GM04504 (cell line): Measurements from ENCODE around the gene DCP1A.
"Not testable (repeated sequence)": the region's sequence is repeated elsewhere in the genome, so short reads cannot be mapped to it uniquely, and the experiment has no call there.

Experiments used
- DNase-seq: peaks from one replicate; pipeline ENCODE4 v3.0.0-alpha.2; 2012; ENCODE audit warnings: low read depth

Gene DCP1A

GRCh38 chr3:53328746-53329145 lies 18.6 kb downstream of the DCP1A start:
- no peak for DNase-seq

GRCh38 chr3:53327986-53328385 lies 19.4 kb downstream of the DCP1A start:
- not testable (repeated sequence) for DNase-seq

DNA sequence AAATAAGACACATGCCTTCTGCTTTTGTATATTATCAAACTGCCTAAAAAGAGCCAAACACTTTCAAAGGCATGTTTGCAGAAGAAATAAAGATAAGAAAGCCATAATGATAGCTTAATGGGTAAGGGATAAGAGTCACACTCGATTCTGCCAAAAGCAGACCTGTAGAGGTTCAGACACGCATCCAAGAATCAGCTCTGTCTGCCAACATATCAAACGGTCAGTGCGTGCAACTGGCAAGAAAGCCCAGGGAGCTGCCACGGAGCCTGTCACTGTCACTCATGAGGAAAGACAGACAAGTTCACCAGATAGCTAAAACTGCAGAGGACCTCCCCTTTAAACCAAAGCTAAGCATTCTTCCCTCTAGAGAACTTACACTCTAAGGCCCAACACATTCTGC lies 23.2 kb downstream of the DCP1A start:
- DNase-seq: no peak

DNA sequence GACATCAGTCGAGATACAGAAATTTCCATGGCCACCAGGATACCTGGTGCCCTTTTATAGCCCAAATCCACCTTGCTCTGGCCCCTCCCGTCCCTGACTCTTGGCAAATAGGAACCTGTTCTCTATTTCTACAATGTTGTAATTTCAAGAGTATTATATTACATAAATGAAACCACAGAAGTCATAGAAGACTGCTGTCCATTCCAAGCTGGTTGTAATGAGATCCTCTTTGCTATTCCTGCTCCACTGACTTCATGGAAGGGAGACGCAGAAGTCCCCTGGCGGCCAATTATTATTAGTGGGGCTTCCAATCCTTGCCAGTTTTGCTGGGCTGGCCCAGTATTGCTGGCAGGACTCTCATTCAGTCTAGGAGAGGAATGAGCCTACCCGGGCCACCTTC lies 26.6 kb downstream of the DCP1A start:
- no peak for DNase-seq

GRCh38 chr3:53318522-53318921 lies 28.8 kb downstream of the DCP1A start:
- peak; percentile 37 for DNase-seq

GRCh38 chr3:53312832-53313231 lies 34.5 kb downstream of the DCP1A start:
- DNase-seq: no peak

- no peak for DNase-seq
These were observed 35.5 kb downstream of the DCP1A start for GRCh38 chr3:53311882-53312281.

- DNase-seq: no peak
These were observed 43.4 kb downstream of the DCP1A start for GRCh38 chr3:53303957-53304356.

- DNase-seq: no peak
These were observed 43.8 kb downstream of the DCP1A start for GRCh38 chr3:53303549-53303948.

GRCh38 chr3:53300826-53301225 lies 46.5 kb downstream of the DCP1A start:
- DNase-seq: no peak

- DNase-seq: peak; percentile 23
These were observed 47.7 kb downstream of the DCP1A start for GRCh38 chr3:53299611-53300023.

DNA sequence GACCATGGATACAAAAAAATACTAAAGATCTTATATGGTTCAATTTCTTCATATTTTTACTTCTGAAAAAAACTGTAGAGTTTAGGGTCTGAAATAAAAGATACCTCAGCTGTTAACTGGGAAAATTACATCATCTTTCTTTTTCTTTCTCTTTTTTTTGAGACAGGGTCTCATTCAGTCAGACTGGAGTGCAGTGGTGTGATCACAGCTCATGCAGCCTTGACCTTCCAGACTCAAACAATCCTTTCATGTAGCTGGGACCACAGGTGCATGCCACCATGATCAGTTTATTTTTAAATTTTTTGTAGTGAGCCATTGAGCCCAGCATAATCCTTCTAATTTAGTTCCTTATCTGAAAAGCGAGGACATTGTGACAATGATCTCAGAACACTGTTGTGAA lies 51.9 kb downstream of the DCP1A start:
- DNase-seq: no peak

- DNase-seq: no peak
These were observed 53.5 kb downstream of the DCP1A start for GRCh38 chr3:53293867-53294266.

DNA sequence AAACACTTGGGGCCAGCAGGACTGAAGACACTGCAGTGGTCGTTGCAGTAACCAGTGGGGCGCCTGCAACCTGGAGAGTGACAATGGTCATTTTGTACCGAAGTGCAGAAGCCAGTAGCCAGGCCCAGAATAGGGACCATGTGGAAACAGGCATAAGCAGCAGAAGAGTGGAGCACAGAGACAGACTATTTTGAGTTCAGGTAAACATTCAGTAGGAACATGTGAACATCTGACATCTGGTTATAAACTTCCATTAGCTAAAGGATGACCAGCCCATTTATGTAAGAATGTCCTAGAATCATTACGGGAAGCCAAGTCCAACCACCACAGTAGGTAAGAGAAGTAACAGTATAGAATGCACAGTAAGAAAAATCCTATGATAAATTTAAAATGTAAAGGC lies 59.1 kb downstream of the DCP1A start:
- no peak for DNase-seq

DNA sequence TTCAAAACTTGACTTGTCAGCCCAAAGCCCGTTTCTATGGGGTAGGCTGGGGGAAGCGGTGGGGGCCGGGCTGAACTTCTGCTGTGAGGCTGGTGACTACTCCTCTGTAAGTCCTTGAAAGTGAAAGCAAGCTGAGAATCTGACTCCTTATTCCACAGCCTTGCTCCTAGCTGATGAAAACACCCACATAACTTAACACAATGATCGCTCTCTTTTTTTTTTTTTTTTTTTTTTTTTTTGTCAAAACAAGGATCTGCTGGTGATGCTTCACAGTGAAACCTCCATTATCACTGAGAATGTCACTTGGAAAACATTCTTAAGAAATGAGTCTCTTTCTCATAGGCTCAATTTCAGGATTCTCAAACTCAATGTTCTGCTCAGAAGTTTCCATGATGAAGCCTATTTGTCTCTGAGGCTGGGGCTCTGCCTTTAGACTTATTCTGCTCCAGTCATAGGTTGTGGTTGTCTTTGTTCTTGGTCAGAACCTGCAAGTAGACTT lies 60.2 kb downstream of the DCP1A start:
- DNase-seq: peak; percentile 4

GRCh38 chr3:53286727-53287126 lies 60.6 kb downstream of the DCP1A start:
- DNase-seq: no peak

- DNase-seq: no peak
These were observed 64.8 kb downstream of the DCP1A start for GRCh38 chr3:53282581-53282980.

DNA sequence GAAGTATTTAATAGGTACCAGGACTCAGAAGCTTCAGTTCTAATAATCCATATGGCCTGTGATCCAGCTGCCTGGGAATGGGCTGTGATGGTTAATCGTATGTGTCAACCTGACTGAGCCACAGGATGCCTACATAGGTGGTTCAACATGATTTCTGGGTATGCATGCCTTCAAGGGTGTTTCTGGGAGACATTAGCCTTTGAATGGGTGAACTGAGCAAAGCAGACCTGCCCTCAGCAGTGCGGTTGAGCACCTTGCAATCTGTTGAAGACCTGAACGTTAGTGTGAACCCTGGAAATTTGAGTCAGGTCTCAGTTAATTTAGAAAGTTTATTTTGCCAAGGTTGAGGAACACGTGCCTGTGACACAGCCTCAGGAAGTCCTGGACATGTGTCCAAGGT lies 68.7 kb downstream of the DCP1A start:
- DNase-seq: no peak

DNA sequence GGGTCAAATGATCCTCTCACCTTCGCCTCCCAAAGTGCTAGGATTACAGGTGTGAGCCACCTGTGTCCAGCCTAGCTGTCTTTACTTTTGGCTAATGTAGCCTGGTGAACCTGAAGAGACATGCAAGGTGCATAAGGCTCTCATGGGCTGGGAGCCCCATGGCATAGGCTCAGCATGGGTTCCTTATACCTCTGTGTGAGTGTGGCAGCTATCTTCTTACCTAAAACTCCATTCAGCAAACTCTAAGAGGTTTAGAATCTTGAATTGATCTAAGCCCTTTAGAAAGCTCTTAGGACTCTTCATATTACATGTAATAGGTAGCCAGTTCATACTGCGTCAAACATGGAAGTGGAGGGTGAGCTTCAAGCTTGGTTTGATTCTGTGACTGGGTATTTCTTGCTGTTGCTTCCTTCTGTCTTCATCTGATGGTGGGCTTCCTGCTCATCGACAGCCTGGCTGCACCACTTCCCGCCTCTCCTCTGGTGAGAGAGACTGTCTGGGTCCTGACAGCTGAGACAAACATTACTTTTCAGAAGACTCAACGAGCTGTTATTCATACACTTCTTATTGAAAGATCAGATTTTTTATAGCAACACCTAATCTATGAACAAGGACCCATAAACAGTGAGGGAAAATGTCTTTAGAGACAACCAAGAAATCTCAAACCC lies 72.3 kb downstream of the DCP1A start:
- DNase-seq: no peak

GRCh38 chr3:53273146-53273670 lies 74.1 kb downstream of the DCP1A start:
- no peak for DNase-seq

DNA sequence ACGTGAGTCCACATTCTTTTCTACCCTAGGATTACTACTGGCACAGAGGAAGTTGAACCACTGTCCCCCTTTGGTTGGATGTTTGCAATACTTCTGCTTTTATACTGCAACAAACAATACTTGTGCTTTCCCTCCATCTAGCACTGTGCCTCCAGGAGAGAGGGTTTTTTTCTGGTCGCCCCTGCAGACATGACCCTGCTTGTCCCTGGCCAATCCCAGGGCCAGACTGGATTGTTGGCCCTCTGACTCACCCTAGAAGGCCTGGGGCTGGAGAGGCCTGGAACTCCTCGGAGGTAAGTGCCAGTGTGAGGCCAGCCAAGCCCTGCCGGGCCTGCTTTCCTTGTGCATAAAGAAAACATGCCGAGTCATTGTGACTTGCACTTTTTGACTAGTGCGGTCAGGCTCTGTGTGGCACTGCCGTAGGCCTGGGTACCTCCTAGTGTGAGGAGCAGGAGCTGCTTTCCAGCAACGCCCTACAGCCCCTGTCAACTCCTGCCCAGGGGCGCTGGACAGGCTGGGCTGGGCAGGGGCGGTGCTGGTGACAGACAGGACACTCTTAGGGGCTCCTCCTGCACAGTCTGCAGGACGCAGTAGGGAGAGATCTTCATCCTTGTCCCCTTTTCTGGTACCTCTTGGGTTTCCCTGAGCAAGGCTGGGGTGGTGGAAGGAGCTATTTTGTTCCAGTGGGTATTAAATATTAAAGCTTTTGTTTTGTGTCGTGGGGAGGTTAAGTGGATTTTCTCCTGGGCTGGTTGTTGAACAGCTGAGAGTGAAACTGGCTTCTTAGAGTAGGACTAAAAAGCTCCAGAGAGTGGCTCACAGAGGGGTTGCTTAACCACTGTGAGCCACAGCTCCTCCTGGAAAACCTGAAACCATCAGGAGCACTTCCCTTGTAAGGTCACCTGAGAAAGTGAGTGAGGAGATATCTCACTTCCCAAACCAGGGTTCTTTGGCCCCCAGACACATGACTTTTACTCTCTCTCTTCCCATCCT lies 77.2 kb downstream of the DCP1A start:
- DNase-seq: peak; percentile 98

DNA sequence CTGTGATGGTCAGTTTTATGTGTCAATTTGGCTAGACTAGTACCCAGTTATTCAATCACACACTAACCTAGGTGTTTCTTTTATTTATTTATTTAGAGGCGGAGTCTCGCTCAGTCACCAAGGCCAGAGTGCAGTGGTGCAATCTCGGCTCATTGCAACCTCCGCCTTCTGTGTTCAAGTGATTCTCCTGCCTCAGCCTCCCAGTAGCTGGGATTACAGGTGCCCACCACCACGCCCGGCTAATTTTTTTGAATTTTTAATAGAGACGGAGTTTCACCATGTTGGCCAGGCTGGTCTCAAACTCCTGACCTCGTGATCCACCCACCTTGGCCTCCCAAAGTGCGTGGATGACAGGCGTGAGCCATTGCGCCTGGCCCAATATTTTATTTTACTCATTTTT lies 78.2 kb downstream of the DCP1A start:
- DNase-seq: not testable (repeated sequence)

- no peak for DNase-seq
These were observed 79.6 kb downstream of the DCP1A start for GRCh38 chr3:53267766-53268165.
